Subcutaneous abdominal adipose tissue (tissue), 5 donors: ENCODE data around the gene NT5DC2.

Source experiments
- H3K27ac ChIP-seq: one replicate; pipeline ENCODE4 v1.7.0; 2013; ENCODE audit warnings: low read depth, mild to moderate bottlenecking, inconsistent platforms, low read length, moderate library complexity
- H3K27me3 ChIP-seq, 5 donors: one replicate each; pipeline ENCODE4 v1.7.0; 2013; ENCODE audit warnings: low read length in 5 of 5, inconsistent platforms in 1 of 5; ENCODE audit not compliant: control insufficient read depth in 5 of 5, insufficient read depth in 4 of 5
- H3K36me3 ChIP-seq, 5 donors: one replicate each; pipeline ENCODE4 v1.7.0; 2013; ENCODE audit warnings: low read length in 5 of 5; ENCODE audit not compliant: control insufficient read depth in 5 of 5, insufficient read depth in 5 of 5
- H3K4me1 ChIP-seq, 5 donors: one replicate each; pipeline ENCODE4 v1.7.0; 2013; ENCODE audit warnings: low read length in 5 of 5, mild to moderate bottlenecking in 3 of 5, moderate library complexity in 1 of 5; ENCODE audit not compliant: control insufficient read depth in 5 of 5, insufficient read depth in 5 of 5
- H3K4me3 ChIP-seq, 5 donors: one replicate each; pipeline ENCODE4 v1.7.0; 2013; ENCODE audit warnings: low read length in 5 of 5, low read depth in 1 of 5
- H3K9ac ChIP-seq, 5 donors: one replicate each; pipeline ENCODE4 v1.7.0; 2013; ENCODE audit warnings: low read length in 5 of 5, mild to moderate bottlenecking in 4 of 5, moderate library complexity in 3 of 5
- H3K9me3 ChIP-seq, 5 donors: one replicate each; pipeline ENCODE4 v1.7.0; 2013; ENCODE audit warnings: low read length in 5 of 5; ENCODE audit not compliant: control insufficient read depth in 5 of 5
- donor health status: healthy.
- donor health status: healthy.
- donor health status: healthy.
- donor health status: healthy.
- donor health status: healthy.

NT5DC2 gene

DNA sequence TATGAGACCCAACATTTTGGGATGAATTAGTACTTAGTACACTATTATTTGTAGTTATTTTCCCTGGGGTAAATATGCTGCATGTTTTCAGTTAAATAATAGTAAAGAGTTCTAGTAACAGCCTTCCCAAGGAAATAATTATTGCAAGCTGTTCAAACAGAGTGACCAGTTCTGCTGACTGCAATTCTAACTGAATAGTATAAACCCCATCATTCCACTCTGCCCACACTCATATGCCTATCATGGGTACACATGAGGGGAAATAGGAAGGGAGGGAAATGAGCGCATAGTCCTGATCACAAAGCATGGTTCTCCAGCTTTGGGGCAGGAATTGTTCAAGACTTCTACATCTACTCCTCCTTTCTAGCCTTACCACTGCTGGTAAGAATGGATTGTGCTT lies 21.4 kb upstream of the NT5DC2 start:
- Histone ChIP-seq H3K36me3 (peaks cover 32 to 82% (median 75%) of the 10 kb centered on the region in 5 donors), H3K27ac (no peak overlapping the region), H3K27me3 (no peaks in the 10 kb centered on the region), H3K4me1 (no peaks in the 10 kb centered on the region), H3K4me3 (no peak overlapping the region), H3K9ac (no peak overlapping the region), H3K9me3 (no peaks in the 10 kb centered on the region)

DNA sequence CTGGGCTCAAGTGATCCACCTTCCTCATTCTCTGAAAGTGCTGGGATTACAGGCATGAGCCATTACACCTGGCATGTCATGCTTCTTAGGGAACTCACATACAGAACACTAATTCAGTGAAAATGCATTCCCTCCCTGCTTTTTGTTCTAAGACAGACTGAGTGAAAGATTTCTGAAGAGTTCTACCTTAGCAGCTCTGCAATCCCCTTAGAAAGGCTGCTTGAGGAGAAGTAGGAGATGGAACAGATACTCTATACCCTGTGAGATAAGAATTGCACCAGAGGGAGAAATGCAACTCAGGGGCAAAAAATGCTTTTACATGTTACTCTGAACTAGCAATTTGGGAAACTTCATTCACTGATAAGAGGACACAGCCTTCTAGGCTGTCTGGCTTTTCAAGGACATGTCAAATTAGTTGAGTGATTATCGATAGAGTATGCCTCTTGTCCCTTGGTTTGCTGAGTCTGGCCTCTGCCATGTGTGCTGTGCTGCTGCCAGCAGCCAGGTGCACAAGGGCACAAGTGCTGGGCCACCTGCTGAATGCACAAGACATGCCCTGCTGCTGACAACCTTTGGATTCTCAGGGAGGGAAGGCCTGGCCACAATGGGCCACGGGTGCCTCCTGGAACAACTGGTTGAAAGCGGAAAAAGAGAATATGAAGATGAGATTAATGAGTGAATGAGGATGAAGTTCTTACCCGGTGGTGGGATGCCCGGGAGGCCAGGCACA lies 20.5 kb upstream of the NT5DC2 start:
- Histone ChIP-seq H3K27ac (no peak overlapping the region), H3K9ac (no peak overlapping the region), H3K36me3 (peaks cover 25 to 82% (median 72%) of the 10 kb centered on the region in 5 donors), H3K9me3 (no peaks in the 10 kb centered on the region), H3K4me3 (no peak overlapping the region), H3K4me1 (no peaks in the 10 kb centered on the region), H3K27me3 (no peaks in the 10 kb centered on the region)

DNA sequence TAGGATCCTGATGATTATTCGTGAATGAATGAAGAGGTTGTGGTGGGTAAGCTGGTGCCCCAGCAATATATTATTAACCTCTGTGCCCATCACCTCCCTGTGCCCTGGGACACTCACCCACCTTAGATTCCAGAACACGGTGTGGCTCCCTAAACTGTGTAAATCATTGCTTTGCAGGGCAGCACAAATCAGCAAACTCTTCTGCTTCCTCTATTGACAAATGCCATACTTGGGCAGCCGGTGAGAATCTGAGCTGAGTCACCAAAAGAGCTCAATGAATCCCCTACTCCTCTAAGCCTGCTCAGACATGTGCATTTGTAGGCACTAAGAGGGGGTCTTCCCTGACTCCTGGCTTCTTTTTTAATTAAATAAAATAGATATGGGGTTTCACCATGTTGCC lies 18.4 kb upstream of the NT5DC2 start:
- Histone ChIP-seq H3K4me1 (no peaks in the 10 kb centered on the region), H3K4me3 (no peak overlapping the region), H3K36me3 (peaks cover 20 to 78% (median 66%) of the 10 kb centered on the region in 5 donors), H3K27me3 (no peaks in the 10 kb centered on the region), H3K9ac (no peak overlapping the region), H3K9me3 (no peaks in the 10 kb centered on the region), H3K27ac (no peak overlapping the region)

DNA sequence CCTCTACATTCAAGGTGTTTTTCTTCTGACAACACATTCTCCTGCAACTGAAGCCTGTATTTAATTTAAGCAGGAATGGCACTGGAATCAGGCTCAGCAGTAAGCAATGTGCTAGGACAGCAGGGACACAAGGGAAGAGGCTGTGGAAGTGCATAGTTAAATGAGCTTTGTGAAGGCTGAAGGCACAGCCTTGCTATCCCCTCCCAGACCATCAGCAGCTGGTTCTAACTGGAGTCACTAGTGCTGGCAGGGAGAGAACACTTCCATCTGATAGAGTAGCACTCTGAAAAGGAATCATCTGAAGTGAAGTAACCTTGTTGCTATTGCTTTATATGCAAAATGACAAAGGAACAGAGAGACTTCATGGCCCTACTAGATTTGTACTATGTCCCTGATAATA lies 17.5 kb upstream of the NT5DC2 start:
- no peak overlapping the region for H3K4me3 ChIP-seq
- H3K9ac ChIP-seq, result no peak overlapping the region
- H3K4me1 ChIP-seq, result no peaks in the 10 kb centered on the region
- no peaks in the 10 kb centered on the region for H3K9me3 ChIP-seq
- H3K27ac ChIP-seq, result no peak overlapping the region
- H3K27me3 ChIP-seq, result no peaks in the 10 kb centered on the region
- H3K36me3 ChIP-seq, result peaks cover 29 to 85% (median 70%) of the 10 kb centered on the region in 5 donors

DNA sequence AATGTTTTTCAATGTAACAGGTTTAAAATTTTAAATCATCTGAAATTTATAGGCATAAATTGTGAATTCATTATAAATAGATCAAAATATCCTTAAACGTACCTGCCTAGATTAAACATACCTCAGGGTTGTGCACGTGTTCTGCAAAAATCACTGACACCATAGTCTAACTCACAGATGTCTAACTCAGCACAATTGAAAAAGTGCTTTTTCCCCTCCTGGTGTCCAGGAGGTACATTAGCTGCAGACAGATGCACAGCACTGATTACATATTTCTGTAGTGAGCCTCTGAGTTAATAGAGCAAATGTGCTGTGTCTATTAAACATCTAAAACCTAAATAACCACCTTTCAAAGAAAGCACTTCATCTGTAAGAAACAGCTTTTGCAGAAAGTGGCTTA lies 13.5 kb upstream of the NT5DC2 start:
- Histone ChIP-seq H3K27me3 (no peaks in the 10 kb centered on the region), H3K4me1 (no peaks in the 10 kb centered on the region), H3K27ac (no peak overlapping the region), H3K36me3 (peaks cover 24 to 75% (median 49%) of the 10 kb centered on the region in 5 donors), H3K9ac (no peak overlapping the region), H3K9me3 (no peaks in the 10 kb centered on the region), H3K4me3 (no peak overlapping the region)

DNA sequence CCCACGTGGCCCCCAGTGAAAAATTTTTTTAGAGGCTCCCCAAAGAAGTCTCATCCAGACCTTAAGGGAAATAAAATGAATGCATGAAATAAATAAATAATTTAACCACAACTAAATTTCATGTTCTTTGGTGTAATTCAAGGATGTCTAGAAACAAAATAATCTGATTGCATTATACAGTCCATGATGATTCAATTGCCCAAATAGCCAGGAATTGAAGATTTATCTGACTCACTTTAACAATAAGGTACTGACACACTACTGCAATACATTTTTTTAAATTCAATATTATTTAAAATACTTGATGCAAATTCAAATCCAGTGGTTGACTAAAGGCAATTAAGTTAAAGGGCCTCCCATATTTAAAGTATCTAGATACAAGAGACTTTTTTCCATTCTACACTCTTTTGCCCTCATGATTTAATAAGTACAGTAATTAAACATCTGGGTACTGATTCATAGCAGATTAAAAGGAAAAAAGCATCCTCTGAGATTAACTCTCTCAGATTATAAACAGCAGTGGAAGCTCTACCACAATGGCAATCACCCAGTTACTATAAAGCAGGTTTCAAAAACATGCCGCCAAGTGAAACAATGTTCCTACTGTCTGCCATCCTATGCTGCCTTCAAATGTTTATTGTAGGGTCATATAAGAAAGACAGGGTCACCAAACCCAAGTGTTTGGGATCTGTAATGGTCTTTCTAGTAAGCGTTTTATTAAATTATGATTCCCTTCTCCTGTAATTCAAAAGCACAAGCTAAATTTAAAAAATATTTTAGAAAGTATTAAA lies 12.6 kb upstream of the NT5DC2 start:
- Histone ChIP-seq H3K4me3 (no peak overlapping the region), H3K27me3 (no peaks in the 10 kb centered on the region), H3K36me3 (peaks cover 24 to 72% (median 42%) of the 10 kb centered on the region in 5 donors), H3K4me1 (no peaks in the 10 kb centered on the region), H3K27ac (no peak overlapping the region), H3K9me3 (no peaks in the 10 kb centered on the region), H3K9ac (no peak overlapping the region)

DNA sequence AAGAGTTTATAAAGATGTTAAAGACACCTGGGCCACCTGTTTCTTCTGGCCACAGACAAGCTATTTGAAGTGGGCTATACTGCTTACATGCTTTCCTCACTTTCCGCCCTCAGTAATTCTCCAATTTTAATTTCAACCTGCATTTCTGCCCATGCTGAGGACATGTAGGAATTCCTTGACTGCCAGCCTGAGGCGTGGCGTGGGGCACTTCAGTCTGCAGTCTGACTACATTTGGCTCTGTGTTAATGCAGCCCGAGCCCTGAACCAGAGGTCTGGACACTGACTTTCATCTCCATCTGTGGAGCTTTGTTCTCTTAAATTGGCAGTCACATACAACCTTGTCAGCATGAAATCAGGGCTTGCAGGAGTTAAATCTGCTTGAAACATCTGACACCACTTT lies 11.3 kb upstream of the NT5DC2 start:
- no peaks in the 10 kb centered on the region for H3K9me3 ChIP-seq
- peaks cover 0 to 2% (median 0%) of the 10 kb centered on the region in 5 donors for H3K4me1 ChIP-seq
- H3K4me3 ChIP-seq, result no peak overlapping the region
- H3K9ac ChIP-seq, result no peak overlapping the region
- no peak overlapping the region for H3K27ac ChIP-seq
- H3K27me3 ChIP-seq, result no peaks in the 10 kb centered on the region
- peaks cover 29 to 65% (median 35%) of the 10 kb centered on the region in 5 donors for H3K36me3 ChIP-seq

DNA sequence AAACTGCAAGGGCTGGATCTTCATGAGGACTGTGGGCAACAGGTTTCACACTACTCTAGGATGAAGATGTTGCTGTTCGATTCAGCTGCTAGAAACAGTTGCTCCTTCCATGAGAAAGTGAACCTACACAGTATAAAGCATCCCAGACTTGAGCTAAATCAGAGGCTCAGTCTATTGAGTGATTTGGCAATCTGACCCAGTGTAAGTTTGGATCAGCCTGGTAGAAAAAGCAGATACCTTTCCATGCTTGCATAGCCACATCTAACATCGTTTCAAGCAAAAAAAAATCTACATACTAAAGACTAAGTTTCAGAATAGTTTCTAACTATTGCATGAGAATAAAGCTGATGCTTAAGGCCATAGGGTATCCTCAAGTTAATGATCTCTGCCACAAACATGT lies 7.4 kb upstream of the NT5DC2 start:
- no peak overlapping the region for H3K9ac ChIP-seq
- no peak overlapping the region for H3K4me3 ChIP-seq
- H3K9me3 ChIP-seq, result no peaks in the 10 kb centered on the region
- H3K27ac ChIP-seq, result no peak overlapping the region
- peaks cover 9 to 36% (median 24%) of the 10 kb centered on the region in 5 donors for H3K4me1 ChIP-seq
- H3K36me3 ChIP-seq, result peaks cover 6 to 35% (median 10%) of the 10 kb centered on the region in 5 donors
- H3K27me3 ChIP-seq, result no peaks in the 10 kb centered on the region

DNA sequence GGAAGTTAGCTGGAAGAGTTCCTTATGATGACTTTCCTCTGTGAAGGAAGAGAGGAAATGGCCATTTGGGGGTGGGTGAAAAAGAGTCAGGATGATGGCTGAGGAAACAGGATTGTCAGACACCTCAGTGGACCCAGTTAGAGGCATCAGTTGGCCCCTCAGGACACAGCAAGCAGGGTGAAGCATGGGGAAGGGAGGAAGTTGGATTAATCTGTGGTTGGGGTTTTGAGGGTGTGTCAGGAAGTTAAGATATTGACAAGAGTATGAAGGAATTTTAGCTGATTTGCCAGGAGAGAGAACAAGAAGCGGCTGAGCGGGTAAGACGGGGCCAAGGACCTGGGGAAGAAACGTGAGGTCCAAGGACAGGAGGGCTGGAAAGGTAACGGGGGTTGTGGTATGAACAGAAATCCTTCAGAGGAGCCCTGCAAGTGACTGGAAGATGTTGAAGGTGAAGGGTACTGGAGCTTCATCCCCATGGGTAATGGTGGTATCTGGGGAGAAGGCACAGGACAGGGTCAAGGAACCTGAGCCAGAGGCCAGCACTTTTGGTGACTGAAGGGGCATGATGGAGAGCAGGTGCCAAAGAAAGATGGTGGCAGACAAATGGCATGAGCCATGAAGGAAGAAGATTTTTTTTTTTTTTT lies 5.5 kb upstream of the NT5DC2 start:
- Histone ChIP-seq H3K4me3 (peak overlapping the region in 1 of 5 donors; percentile 16), H3K4me1 (peaks cover 9 to 52% (median 35%) of the 10 kb centered on the region in 5 donors)

More for the DNA sequence above, 5.5 kb upstream of the NT5DC2 start:
- no peaks in the 10 kb centered on the region for H3K27me3 ChIP-seq
- H3K36me3 ChIP-seq, result peaks cover 3 to 22% (median 7%) of the 10 kb centered on the region in 5 donors
- H3K27ac ChIP-seq, result peak overlapping the region; percentile 17
- no peak overlapping the region for H3K9ac ChIP-seq
- no peaks in the 10 kb centered on the region for H3K9me3 ChIP-seq
